Activated CD4-positive, alpha-beta T cell treated with anti-CD3 and anti-CD28 coated beads, Interleukin-2, Interleukin-6, amounts not matched to agents 100 ng/mL and 50 ng/mL, durations not matched to agents 16 hours and 8 hours (primary cell): ENCODE measurements around the gene RIMBP2.

Source experiments
- DNase-seq: peaks from one replicate; pipeline ENCODE4 v3.0.0-alpha.2; 2020

Gene RIMBP2

GRCh38 chr12:130525384-130526172 lies 190.5 kb downstream of the RIMBP2 start:
- no peak for DNase-seq

- no peak for DNase-seq
Observed at GRCh38 chr12:130524759-130525158, 191.3 kb downstream of the RIMBP2 start.

- DNase-seq: no peak
Observed at GRCh38 chr12:130523863-130524614, 192.1 kb downstream of the RIMBP2 start.

- DNase-seq: no peak
Observed at GRCh38 chr12:130523208-130523607, 192.9 kb downstream of the RIMBP2 start.

GRCh38 chr12:130522244-130522834 lies 193.8 kb downstream of the RIMBP2 start:
- DNase-seq: no peak

- DNase-seq: no peak
Observed at GRCh38 chr12:130521375-130522124, 194.5 kb downstream of the RIMBP2 start.

- DNase-seq: no peak
Observed at GRCh38 chr12:130520784-130521183, 195.3 kb downstream of the RIMBP2 start.

GRCh38 chr12:130517588-130517987 lies 198.5 kb downstream of the RIMBP2 start:
- no peak for DNase-seq

- DNase-seq: no peak
Observed at GRCh38 chr12:130514149-130514551, 201.9 kb downstream of the RIMBP2 start.

GRCh38 chr12:130513556-130513955 lies 202.5 kb downstream of the RIMBP2 start:
- no peak for DNase-seq

GRCh38 chr12:130511285-130511684 lies 204.8 kb downstream of the RIMBP2 start:
- DNase-seq: no peak

GRCh38 chr12:130509454-130509853 lies 206.6 kb downstream of the RIMBP2 start:
- DNase-seq: no peak

- DNase-seq: no peak
Observed at GRCh38 chr12:130508847-130509246, 207.3 kb downstream of the RIMBP2 start.

GRCh38 chr12:130508318-130508717 lies 207.8 kb downstream of the RIMBP2 start:
- no peak for DNase-seq

- peak; percentile 1 for DNase-seq
Observed at GRCh38 chr12:130506844-130507243, 209.3 kb downstream of the RIMBP2 start.

- no peak for DNase-seq
Observed at GRCh38 chr12:130504840-130505175, 211.3 kb downstream of the RIMBP2 start.

GRCh38 chr12:130504110-130504839 lies 211.8 kb downstream of the RIMBP2 start:
- no peak for DNase-seq

GRCh38 chr12:130501821-130502220 lies 214.3 kb downstream of the RIMBP2 start:
- DNase-seq: no peak

- no peak for DNase-seq
Observed at GRCh38 chr12:130500835-130501330, 215.2 kb downstream of the RIMBP2 start.

GRCh38 chr12:130499474-130499873 lies 216.6 kb downstream of the RIMBP2 start:
- DNase-seq: no peak

- no peak for DNase-seq
Observed at GRCh38 chr12:130498589-130499385, 217.3 kb downstream of the RIMBP2 start.
